Epithelial cell of proximal tubule (primary cell): ENCODE data around the gene PGAM2. TPM values are rescaled to one million over a fixed set of nuclear protein-coding genes. Genes with fewer than 3 reads are reported as not detected.

Experiments
- DNase-seq: peaks from one replicate; pipeline ENCODE4 v3.0.0-alpha.2; 2011; ENCODE audit warnings: low read depth
- H3K4me3 ChIP-seq: 2 replicates; pipeline ENCODE4 v1.5.1; 2011; ENCODE audit warnings: low read depth, mild to moderate bottlenecking, low read length
- CTCF ChIP-seq: conservative IDR thresholded peaks from 2 replicates; pipeline ENCODE4 v1.5.1; 2012; ENCODE audit warnings: low read depth, mild to moderate bottlenecking, low read length
- total RNA-seq: library from RNA; depleted of rRNA; stranded (reverse); fragments of >200 nt; gene quantifications from 2 replicates; pipeline ENCODE4 v1.2.3, GENCODE V29; 2015

PGAM2 gene
- total RNA-seq, 1 donor from 2014 or later: not detected

GRCh38 chr7:44097064-44097932, 31.9 kb upstream of the PGAM2 start:
- TF ChIP-seq CTCF: no peak
- H3K4me3 ChIP-seq: no peak overlapping the region
- DNase-seq: no peak

- no peak for TF ChIP-seq CTCF
- H3K4me3 ChIP-seq: no peak overlapping the region
- DNase-seq: no peak
These were observed 31.0 kb upstream of the PGAM2 start for GRCh38 chr7:44096326-44096881.

- H3K4me3 ChIP-seq: no peak overlapping the region
- TF ChIP-seq CTCF: no peak
- DNase-seq: no peak
These were observed 30.4 kb upstream of the PGAM2 start for GRCh38 chr7:44095781-44096180.

GRCh38 chr7:44094883-44095592, 29.7 kb upstream of the PGAM2 start:
- no peak for TF ChIP-seq CTCF
- H3K4me3 ChIP-seq: no peak overlapping the region
- DNase-seq: no peak

- no peak for DNase-seq
- H3K4me3 ChIP-seq: no peak overlapping the region
- no peak for TF ChIP-seq CTCF
These were observed 29.0 kb upstream of the PGAM2 start for GRCh38 chr7:44094365-44094764.

- DNase-seq: no peak
- no peak for TF ChIP-seq CTCF
- no peak overlapping the region for H3K4me3 ChIP-seq
These were observed 27.8 kb upstream of the PGAM2 start for GRCh38 chr7:44093102-44093641.
